ENCODE results near the gene GIPC2. TPM values are rescaled to one million over a fixed set of nuclear protein-coding genes. Genes with fewer than 3 reads are reported as not detected.
"Not testable (repeated sequence)": the region's sequence is repeated elsewhere in the genome, so short reads cannot be mapped to it uniquely, and the experiment has no call there.

The GIPC2 gene
- total and polyA plus RNA-seq, 12 donors: 10.6 to 53.4 (median 32.5) TPM

- 31 to 45% (median 33%) methylated on average over 3 of the region's 3 CpGs for WGBS, 4 donors
These were observed 9.9 kb downstream of the GIPC2 start for GRCh38 chr1:78055565-78056132.

DNA sequence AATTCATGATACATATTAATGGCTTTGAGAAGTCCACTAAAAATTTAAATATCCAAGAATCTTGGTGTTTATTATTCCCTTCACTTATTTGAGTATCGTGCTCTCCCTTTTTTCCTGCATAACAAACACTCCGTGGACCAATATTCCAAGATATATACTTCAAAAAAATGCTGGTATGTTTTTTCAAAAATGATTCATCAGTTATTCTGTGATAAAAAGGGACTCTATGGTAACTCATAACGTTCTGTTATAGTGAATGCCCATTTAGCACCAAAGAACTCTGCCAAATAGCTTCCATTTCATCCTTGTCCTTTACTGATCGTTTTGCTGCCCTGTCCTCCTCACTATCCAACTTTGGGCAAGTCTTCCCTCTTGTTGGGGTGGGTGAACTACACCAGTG is 12.9 kb downstream of the GIPC2 start:
- Histone ChIP-seq H3K4me3 (no peak overlapping the region), H3K36me3 (replicated peaks in 1 of 2) (no peaks in the 10 kb centered on the region), H3K27me3 (no peaks in the 10 kb centered on the region), H3K9me3 (replicated peaks in 1 of 3) (no peaks in the 10 kb centered on the region), H3K27ac (peak overlapping the region in 1 of 5 donors; percentile 22), H3K4me1 (replicated peaks in 1 of 2) (peaks cover 8 to 25% of the 10 kb centered on the region in 2 donors)
- no peak for DNase-seq
- WGBS, 4 donors: 49 to 63% (median 56%) methylated on average over 4 of the region's 4 CpGs
- no peak for TF ChIP-seq POLR2A (IDR thresholded peaks at IDR 0.05)
- no peak for TF ChIP-seq CTCF (IDR thresholded peaks at IDR 0.05)
- intact Hi-C loops (cut with DNase I): no loop called here

More at GRCh38 chr1:78055565-78056132, 9.9 kb downstream of the GIPC2 start:
- Histone ChIP-seq H3K4me3 (peak overlapping the region in 1 of 4 donors; percentile 29), H3K27me3 (no peaks in the 10 kb centered on the region), H3K4me1 (replicated peaks in 1 of 2) (peaks cover 8 to 46% of the 10 kb centered on the region in 2 donors), H3K9me3 (replicated peaks in 1 of 3) (no peaks in the 10 kb centered on the region), H3K27ac (peak overlapping the region in 3 of 5 donors; percentile 30 to 70 (median 58)), H3K36me3 (replicated peaks in 1 of 2) (no peaks in the 10 kb centered on the region)
- TF ChIP-seq POLR2A (IDR thresholded peaks at IDR 0.05): no peak
- no peak for TF ChIP-seq CTCF (IDR thresholded peaks at IDR 0.05)
- intact Hi-C loops (cut with DNase I): no loop called here
- no peak for DNase-seq

DNA sequence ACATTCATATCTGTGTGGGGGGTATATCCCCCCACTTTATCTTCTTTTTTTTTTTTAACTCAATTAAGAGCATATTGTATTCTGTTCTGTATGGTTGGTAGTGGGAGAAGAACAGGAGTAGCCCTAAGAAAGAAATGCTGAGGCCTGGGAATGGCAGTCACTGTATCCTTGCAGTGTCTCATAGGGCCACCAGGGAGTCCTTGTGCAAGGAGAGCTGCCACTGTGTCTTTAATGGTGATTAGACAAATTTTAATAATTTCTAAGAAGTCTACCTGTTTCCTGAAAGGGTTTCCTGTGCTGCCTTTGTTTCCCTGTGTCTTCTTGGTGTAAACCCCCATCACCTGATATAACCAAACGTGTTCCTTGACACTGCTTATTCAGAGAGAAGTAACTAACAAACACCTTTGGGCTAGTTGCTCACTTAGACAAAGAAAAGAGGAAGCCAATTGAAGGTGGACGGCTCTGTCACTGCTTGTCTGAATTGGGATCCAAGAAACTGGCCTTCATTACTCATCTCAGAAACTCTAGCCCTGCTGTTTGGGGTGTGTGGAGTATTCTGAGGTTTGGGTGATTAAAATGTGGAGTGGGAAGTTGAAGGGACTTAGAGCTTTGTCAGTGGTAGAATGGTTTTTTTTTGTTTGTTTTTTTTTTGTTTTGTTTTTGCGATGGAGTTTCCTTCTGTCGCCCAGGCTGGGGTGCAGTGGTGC is 15.2 kb downstream of the GIPC2 start:
- H3K27me3 ChIP-seq: no peaks in the 10 kb centered on the region
- H3K9me3 ChIP-seq (replicated peaks in 1 of 3): no peaks in the 10 kb centered on the region
- H3K36me3 ChIP-seq (replicated peaks in 1 of 2): no peaks in the 10 kb centered on the region
- WGBS, 4 donors: 82 to 90% (median 84%) methylated on average over 4 of the region's 4 CpGs
- no peak overlapping the region for H3K4me3 ChIP-seq
- H3K4me1 ChIP-seq (replicated peaks in 1 of 2): peaks cover 5 to 8% of the 10 kb centered on the region in 2 donors
- peak in 1 of 6 experiments; percentile 22 for TF ChIP-seq CTCF (IDR thresholded peaks at IDR 0.05)
- TF ChIP-seq POLR2A (IDR thresholded peaks at IDR 0.05): no peak
- H3K27ac ChIP-seq: no peak overlapping the region
- intact Hi-C loops (cut with DNase I): no loop called here
- DNase-seq: no peak

DNA sequence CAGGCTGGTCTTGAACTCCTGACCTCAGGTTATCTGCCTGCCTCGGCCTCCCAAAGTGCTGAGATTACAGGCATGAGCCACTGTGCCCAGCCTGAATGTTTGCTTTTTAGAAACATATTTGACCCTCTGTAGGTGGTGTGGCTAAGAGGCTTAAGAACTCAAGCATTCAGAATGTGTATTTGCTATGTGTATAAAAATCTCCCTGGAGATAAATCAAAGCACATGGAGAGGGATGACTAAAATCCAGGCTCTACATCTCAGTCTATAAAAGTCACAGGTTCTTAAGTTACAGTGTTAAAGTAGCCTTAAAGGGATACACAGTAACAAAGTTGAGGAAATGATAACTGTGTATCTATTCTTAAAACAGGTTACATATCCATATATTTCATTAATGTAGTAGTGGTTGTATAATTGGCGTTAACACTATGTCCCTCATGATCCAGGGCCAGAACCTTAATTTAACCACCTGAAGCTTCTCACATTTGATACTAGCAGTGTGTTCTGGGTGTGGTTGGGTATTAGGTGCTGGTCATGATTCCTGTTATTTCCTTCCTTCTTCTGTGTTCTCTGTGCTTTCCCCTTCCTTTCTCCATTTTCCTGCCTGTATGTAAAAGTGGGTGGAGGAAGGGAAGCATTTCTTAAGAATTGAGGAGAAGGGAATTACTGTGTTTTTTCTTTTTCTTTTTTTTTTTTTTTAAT is 16.2 kb downstream of the GIPC2 start:
- intact Hi-C loops (cut with DNase I): no loop called here
- H3K4me1 ChIP-seq (replicated peaks in 1 of 2): peaks cover 5 to 8% of the 10 kb centered on the region in 2 donors
- 62 to 82% (median 67%) methylated on average over 2 of the region's 2 CpGs for WGBS, 4 donors
- no peaks in the 10 kb centered on the region for H3K36me3 ChIP-seq (replicated peaks in 1 of 2)
- DNase-seq: no peak
- H3K4me3 ChIP-seq: no peak overlapping the region
- no peaks in the 10 kb centered on the region for H3K27me3 ChIP-seq
- no peak overlapping the region for H3K27ac ChIP-seq
- H3K9me3 ChIP-seq (replicated peaks in 1 of 3): no peaks in the 10 kb centered on the region
- TF ChIP-seq POLR2A (IDR thresholded peaks at IDR 0.05) (no peak), CTCF (IDR thresholded peaks at IDR 0.05) (no peak)

DNA sequence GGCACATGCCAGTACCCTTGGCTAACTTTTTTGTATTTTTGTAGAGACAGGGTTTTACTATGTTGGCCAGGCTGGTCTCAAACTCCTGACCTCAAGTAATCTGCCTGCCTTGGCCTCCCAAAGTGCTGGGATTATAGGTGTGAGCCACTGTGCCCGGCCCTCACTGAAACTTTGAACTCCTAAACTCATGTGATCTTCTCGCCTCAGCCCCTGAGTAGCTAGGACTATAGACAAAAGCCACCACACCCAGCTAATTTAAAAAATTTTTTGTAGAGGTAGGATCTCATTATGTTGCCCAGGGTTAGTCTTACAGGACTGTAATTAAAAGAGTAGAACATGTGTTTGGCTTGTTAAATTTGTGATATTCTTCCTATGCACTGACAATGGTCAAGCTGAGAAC is 19.1 kb downstream of the GIPC2 start:
- H3K27ac ChIP-seq; H3K27me3 ChIP-seq; intact Hi-C loops (cut with DNase I); DNase-seq; H3K9me3 ChIP-seq (replicated peaks in 1 of 3); H3K4me1 ChIP-seq (replicated peaks in 1 of 2); H3K36me3 ChIP-seq (replicated peaks in 1 of 2); H3K4me3 ChIP-seq: not testable (repeated sequence)
- 92 to 100% (median 99%) methylated on average over 2 of the region's 2 CpGs for WGBS, 4 donors

Data from adrenal gland (tissue), 12 donors.